NT2/D1 (cell line): ENCODE measurements around the gene ITGAE.

Experiments used
- YY1 ChIP-seq: IDR thresholded peaks from 2 replicates; pipeline ENCODE4 v1.6.1; 2011; ENCODE audit not compliant: insufficient read length, insufficient read depth
- ZNF274 ChIP-seq: IDR thresholded peaks from 2 replicates; pipeline ENCODE4 v1.6.1; 2011; ENCODE audit warnings: mild to moderate bottlenecking, low read depth, low read length

DNA sequence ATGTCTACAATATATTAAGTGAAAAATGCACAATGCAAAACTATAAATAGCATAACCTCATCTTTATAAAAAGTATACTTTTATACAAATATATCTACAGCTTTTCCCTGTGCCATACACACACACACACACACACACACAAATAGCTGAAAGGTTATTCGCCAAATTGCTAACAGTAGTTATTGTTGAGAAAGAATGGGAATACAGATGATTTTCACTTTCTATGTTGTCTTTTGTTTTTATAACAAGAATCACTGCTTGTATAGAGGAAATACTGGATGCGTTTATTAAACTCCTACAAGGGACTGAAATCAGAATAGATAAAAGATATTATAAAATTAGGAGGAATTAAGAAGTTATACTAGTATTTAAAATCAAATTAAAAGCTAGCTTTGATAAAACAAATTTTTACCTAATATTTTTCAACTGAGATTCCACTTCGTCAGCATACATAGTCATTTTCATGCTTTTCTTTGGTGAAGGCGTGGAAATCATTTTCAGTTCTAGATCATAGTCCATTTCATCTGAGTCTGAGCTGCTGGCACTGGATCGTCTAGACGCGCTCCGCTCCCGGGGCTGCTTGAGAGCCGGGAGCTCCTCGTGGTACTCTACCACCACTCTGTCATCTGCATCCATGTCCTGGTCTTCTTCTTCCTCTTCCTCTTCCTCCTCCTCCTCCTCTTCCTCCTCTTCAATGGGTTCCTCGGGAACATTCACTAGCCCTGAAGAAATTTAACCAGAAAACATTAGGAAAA, 17.0 kb upstream of the ITGAE start:
- TF ChIP-seq ZNF274 (no peak), YY1 (no peak)
